GM18909 (cell line): ENCODE results near the gene MRPL51.
"Not testable (repeated sequence)": the region's sequence is repeated elsewhere in the genome, so short reads cannot be mapped to it uniquely, and the experiment has no call there.

Source experiments
- ATAC-seq: cut with Tn5 transposase; IDR thresholded peaks from one replicate; pipeline ENCODE4 v1.9.1; 2021; ENCODE audit warnings: mild to moderate bottlenecking; ENCODE audit not compliant: unreplicated experiment, poor library complexity

Gene MRPL51

DNA sequence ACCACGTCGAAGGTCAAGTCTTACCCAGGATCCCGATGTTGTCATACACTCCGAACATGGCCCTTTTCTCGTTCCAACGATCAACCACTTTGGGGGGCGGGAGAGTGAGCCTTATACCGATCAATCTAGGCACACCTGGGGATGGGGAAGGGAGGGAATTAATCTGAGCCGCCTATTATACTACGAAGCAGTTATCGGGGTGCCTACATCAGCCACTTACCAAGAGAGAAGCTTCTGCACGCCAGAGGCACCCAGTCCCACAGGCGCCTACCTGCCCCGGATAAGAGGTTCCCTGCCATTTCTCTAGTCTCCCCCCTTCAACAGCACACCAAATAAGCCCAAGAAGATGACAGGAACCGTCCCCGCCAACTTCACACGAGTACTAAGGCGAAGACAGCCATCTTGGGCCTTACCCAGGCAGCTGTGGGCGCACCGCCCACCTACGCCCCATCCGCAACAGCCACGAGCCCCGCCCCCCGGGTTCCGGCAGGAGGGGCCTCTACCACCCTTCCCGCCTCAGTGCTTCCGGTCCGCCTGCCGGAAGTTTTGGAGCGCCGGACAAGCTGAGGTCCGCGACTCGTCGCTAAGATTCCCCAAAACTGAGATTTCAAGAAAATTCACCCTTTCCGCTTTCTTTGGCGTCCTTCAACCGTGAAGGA, at the start of gene MRPL51:
TSS of gene MRPL51 (minus strand) at position 425 of the 659 bp plus-strand sequence. CDS start at position 299, 126 bp downstream.
- peak; percentile 75 for ATAC-seq

DNA sequence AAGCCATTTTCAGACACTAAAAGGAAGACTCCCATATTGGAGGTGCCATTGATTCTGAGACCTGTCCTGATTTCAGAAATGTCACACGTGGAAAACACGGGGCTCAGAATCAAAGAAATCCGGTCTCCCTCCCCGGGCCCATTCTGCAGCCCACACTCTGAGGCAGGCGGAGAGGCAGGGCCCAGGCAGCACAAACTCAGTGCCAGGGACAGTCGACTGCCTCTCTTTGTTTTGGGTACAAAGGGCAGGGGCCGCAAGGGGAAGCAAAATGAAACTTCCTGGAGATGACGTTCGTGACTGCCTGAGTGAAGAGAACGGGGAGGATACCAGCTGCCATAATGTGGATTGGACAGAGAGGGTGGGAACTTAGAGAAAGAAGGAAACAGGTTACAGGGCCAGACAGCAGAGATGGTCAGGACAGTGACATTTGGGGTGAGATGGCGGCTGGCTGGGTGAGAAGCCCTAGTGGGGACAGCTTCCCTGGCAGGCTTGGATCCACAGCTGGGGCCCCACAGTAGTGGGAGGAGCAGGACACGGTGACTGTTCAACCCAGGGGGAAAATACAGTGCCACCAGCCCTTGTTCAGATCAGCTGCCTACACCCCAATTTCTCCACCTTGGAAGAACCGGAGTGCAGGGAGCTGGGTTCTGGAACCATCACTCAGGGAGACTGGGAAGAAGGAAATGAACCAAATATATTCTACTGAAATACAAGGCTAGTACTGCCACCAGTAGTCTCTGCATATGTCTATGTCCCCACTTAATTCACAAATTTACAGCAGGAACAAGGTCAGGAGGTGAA, 49.3 kb upstream of the MRPL51 start:
- ATAC-seq: no peak

DNA sequence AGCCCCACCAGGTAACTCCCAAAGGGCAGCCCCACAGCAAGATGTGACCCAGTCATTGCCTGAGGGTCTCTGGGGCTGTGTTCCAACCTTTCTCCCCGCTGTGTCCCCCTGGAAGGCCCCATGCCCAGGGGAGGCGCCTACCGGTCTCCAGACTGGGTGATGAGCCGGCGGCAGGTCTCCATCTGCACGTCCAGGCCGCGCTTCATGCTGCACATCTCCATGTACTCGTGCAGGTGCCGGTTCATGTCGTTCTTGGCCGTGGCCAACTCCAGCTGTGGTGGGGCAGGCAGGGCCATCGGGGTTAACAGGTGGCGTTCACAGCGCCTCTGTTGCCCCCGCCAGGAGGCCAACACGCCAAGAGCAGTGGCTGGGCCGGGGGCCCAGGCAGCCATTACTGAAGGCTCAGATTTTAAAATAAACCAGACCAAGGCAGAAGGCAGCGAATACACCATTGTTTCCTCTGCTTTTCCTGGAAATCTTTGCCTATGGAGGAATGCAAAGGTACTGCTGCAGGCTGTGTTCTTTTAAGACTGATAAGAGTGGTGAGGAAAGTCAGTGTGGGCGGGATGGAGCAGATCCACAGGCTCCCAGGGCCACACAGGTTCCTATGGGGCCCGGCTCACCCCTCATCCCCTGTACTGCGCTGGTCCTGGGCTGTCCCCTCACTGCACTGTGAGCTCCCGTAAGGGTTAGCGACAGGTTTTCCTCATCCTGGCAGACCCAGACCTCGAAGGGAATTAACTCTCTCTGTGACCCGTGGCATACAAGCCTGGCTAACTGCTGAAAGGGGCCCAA, 48.5 kb upstream of the MRPL51 start:
- ATAC-seq: no peak

DNA sequence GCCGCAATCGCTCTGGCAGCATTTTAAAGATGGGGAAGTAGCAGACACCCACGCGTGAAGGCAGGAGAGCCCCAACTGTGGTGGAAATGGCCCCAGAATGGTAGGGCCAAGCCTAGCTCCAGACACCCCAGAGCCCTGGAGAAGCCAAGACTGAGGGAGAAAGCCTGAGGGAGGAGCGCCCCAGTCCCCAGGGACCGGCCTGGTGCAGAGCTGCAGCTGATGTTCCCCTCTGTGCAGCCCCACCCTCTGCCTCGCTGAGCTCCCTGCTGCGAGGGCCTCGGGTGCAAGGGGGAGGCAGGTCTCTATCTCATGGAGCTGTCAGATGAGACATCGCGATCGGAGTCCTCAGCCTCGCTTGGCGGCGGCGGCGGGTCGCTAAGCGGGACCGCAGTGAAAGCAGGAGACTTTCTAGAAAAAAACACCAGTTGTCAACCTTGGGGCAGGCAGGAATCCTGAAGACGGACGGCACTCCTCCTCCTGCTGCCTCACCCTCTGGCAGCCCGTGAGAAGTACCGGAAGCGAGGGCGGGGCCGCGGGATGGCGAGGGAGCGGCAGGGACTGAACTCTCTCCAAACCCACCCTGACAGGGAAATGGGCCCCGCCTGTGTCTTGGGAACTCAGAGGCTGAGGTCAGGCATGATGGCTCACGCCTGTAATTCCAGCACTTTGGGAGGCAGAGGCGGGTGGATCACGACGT, 47.3 kb upstream of the MRPL51 start:
- no peak for ATAC-seq

DNA sequence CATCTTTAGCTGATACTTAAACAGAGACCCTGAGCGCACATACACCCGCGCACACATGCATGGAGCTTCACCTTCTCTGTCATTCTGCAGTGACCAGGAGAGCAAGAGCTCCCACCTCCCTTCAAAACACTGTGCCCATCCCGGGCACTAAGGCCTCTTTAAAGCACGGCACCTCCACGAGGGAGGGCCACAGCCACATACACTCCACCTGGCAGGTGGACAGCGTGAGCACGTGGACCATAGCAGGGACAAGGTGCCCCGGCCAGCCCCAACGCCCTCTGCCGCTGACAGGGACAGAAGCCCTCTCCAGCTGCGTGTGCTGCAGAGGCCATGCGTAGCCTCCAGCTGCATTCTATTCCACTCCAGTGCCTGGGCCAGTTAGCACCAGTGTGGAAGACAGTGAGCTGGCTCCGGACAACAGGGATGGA, 46.7 kb upstream of the MRPL51 start:
- no peak for ATAC-seq

DNA sequence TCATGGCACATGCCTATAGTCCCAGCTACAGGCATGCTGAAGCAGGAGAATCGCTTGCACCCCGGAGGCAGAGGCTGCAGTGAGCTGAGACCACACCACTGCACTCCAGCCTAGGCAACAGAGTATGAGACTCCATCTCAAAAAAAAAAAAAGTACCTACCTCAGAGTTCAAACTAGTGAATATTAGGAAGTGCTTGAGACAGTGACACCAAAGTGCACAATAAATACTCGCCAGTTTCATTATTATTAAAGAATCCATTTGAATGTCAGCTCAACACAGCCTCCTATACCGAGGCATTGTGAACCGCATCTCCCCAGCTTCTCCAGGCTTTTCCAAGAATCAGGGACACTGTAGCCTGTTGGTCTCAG, 46.2 kb upstream of the MRPL51 start:
- no peak for ATAC-seq

DNA sequence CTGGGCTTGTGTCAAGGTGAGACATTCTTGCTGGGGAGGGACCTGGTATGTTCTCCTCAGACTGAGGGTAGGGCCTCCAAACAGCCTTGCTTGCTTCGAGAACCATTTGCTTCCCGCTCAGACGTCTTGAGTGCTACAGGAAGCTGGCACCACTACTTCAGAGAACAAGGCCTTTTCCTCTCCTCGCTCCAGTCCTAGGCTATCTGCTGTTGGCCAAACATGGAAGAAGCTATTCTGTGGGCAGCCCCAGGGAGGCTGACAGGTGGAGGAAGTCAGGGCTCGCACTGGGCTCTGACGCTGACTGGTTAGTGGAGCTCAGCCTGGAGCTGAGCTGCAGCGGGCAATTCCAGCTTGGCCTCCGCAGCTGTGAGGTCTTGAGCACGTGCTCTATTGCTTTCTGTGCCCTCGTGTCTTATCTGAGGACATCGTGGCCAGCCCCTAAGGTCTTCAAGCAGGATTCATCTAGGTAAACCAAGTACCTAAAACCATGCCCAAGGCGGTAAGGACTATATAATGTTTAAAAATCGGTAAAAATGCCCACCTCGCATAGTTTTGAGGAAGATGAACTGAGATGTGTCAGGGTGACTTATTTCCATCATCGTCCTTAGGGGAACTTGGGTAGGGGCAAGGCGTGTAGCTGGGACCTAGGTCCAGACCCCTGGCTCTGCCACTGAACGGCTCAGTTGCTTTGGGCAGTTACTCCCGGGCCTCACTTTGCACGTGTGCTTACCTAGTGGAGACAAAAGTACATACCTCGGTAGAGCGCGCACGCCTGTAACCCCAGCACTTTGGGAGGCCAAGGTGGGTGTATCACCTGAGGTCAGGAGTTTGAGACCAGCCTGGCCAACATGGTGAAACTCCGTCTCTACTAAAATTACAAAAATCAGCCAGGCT, 45.6 kb upstream of the MRPL51 start:
- no peak for ATAC-seq

DNA sequence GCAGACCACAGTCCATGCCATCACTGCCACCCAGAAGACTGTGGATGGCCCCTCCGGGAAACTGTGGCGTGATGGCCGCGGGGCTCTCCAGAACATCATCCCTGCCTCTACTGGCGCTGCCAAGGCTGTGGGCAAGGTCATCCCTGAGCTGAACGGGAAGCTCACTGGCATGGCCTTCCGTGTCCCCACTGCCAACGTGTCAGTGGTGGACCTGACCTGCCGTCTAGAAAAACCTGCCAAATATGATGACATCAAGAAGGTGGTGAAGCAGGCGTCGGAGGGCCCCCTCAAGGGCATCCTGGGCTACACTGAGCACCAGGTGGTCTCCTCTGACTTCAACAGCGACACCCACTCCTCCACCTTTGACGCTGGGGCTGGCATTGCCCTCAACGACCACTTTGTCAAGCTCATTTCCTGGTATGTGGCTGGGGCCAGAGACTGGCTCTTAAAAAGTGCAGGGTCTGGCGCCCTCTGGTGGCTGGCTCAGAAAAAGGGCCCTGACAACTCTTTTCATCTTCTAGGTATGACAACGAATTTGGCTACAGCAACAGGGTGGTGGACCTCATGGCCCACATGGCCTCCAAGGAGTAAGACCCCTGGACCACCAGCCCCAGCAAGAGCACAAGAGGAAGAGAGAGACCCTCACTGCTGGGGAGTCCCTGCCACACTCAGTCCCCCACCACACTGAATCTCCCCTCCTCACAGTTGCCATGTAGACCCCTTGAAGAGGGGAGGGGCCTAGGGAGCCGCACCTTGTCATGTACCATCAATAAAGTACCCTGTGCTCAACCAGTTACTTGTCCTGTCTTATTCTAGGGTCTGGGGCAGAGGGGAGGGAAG, 44.7 kb upstream of the MRPL51 start:
- not testable (repeated sequence) for ATAC-seq

DNA sequence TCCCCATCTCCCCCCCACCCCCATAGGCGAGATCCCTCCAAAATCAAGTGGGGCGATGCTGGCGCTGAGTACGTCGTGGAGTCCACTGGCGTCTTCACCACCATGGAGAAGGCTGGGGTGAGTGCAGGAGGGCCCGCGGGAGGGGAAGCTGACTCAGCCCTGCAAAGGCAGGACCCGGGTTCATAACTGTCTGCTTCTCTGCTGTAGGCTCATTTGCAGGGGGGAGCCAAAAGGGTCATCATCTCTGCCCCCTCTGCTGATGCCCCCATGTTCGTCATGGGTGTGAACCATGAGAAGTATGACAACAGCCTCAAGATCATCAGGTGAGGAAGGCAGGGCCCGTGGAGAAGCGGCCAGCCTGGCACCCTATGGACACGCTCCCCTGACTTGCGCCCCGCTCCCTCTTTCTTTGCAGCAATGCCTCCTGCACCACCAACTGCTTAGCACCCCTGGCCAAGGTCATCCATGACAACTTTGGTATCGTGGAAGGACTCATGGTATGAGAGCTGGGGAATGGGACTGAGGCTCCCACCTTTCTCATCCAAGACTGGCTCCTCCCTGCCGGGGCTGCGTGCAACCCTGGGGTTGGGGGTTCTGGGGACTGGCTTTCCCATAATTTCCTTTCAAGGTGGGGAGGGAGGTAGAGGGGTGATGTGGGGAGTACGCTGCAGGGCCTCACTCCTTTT, 44.0 kb upstream of the MRPL51 start:
- no peak for ATAC-seq

DNA sequence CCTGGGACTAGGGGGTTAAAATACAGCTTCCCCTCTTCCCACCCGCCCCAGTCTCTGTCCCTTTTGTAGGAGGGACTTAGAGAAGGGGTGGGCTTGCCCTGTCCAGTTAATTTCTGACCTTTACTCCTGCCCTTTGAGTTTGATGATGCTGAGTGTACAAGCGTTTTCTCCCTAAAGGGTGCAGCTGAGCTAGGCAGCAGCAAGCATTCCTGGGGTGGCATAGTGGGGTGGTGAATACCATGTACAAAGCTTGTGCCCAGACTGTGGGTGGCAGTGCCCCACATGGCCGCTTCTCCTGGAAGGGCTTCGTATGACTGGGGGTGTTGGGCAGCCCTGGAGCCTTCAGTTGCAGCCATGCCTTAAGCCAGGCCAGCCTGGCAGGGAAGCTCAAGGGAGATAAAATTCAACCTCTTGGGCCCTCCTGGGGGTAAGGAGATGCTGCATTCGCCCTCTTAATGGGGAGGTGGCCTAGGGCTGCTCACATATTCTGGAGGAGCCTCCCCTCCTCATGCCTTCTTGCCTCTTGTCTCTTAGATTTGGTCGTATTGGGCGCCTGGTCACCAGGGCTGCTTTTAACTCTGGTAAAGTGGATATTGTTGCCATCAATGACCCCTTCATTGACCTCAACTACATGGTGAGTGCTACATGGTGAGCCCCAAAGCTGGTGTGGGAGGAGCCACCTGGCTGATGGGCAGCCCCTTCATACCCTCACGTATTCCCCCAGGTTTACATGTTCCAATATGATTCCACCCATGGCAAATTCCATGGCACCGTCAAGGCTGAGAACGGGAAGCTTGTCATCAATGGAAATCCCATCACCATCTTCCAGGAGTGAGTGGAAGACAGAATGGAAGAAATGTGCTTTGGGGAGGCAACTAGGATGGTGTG, 43.1 kb upstream of the MRPL51 start:
- ATAC-seq: no peak

DNA sequence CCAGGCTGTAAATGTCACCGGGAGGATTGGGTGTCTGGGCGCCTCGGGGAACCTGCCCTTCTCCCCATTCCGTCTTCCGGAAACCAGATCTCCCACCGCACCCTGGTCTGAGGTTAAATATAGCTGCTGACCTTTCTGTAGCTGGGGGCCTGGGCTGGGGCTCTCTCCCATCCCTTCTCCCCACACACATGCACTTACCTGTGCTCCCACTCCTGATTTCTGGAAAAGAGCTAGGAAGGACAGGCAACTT, 42.6 kb upstream of the MRPL51 start:
- ATAC-seq: no peak

DNA sequence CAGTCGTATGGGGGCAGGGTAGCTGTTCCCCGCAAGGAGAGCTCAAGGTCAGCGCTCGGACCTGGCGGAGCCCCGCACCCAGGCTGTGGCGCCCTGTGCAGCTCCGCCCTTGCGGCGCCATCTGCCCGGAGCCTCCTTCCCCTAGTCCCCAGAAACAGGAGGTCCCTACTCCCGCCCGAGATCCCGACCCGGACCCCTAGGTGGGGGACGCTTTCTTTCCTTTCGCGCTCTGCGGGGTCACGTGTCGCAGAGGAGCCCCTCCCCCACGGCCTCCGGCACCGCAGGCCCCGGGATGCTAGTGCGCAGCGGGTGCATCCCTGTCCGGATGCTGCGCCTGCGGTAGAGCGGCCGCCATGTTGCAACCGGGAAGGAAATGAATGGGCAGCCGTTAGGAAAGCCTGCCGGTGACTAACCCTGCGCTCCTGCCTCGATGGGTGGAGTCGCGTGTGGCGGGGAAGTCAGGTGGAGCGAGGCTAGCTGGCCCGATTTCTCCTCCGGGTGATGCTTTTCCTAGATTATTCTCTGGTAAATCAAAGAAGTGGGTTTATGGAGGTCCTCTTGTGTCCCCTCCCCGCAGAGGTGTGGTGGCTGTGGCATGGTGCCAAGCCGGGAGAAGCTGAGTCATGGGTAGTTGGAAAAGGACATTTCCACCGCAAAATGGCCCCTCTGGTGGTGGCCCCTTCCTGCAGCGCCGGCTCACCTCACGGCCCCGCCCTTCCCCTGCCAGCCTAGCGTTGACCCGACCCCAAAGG, 42.1 kb upstream of the MRPL51 start:
- peak; percentile 5 for ATAC-seq

DNA sequence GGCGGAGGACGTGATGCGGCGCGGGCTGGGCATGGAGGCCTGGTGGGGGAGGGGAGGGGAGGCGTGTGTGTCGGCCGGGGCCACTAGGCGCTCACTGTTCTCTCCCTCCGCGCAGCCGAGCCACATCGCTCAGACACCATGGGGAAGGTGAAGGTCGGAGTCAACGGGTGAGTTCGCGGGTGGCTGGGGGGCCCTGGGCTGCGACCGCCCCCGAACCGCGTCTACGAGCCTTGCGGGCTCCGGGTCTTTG, 41.6 kb upstream of the MRPL51 start:
- no peak for ATAC-seq

DNA sequence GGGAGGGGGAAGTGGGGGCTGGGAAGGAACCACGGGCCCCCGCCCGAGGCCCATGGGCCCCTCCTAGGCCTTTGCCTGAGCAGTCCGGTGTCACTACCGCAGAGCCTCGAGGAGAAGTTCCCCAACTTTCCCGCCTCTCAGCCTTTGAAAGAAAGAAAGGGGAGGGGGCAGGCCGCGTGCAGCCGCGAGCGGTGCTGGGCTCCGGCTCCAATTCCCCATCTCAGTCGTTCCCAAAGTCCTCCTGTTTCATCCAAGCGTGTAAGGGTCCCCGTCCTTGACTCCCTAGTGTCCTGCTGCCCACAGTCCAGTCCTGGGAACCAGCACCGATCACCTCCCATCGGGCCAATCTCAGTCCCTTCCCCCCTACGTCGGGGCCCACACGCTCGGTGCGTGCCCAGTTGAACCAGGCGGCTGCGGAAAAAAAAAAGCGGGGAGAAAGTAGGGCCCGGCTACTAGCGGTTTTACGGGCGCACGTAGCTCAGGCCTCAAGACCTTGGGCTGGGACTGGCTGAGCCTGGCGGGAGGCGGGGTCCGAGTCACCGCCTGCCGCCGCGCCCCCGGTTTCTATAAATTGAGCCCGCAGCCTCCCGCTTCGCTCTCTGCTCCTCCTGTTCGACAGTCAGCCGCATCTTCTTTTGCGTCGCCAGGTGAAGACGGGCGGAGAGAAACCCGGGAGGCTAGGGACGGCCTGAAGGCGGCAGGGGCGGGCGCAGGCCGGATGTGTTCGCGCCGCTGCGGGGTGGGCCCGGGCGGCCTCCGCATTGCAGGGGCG, 41.0 kb upstream of the MRPL51 start, which contains the start of gene GAPDH:
TSS of gene GAPDH (plus strand) at position 595 of the 772 bp plus-strand sequence. CDS start 316 bp downstream, outside the sequence.
- ATAC-seq: peak; percentile 61

DNA sequence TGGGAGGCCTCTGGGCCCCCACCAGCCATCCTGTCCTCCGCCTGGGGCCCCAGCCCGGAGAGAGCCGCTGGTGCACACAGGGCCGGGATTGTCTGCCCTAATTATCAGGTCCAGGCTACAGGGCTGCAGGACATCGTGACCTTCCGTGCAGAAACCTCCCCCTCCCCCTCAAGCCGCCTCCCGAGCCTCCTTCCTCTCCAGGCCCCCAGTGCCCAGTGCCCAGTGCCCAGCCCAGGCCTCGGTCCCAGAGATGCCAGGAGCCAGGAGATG, 40.5 kb upstream of the MRPL51 start:
- peak; percentile 13 for ATAC-seq

DNA sequence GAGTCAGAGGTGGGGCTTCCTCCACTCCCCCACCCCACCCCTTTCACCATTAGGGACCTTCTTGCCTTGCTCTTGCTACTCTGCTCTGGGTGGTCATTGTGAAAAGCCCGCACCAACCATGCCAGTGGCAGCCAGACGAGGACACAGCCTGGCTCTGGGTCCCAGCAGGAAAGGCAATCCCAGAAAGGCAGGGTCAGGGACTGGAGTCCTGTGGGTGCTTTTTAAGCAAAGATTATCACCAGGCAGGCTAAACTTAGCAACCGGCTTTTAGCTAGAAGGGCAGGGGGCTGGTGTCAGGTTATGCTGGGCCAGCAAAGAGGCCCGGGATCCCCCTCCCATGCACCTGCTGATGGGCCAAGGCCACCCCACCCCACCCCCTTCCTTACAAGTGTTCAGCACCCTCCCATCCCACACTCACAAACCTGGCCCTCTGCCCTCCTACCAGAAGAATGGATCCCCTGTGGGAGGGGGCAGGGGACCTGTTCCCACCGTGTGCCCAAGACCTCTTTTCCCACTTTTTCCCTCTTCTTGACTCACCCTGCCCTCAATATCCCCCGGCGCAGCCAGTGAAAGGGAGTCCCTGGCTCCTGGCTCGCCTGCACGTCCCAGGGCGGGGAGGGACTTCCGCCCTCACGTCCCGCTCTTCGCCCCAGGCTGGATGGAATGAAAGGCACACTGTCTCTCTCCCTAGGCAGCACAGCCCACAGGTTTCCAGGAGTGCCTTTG, 40.0 kb upstream of the MRPL51 start:
- ATAC-seq: peak; percentile 17
